Peyer's patch (tissue), 4 donors: Measurements from ENCODE around the gene RNF11. TPM values are rescaled to one million over a fixed set of nuclear protein-coding genes. Genes with fewer than 3 reads are reported as not detected.

Experiments
- DNase-seq, 3 donors: peaks; one replicate each; pipeline ENCODE4 v3.0.0-alpha.2; 2017 to 2019
- H3K27ac ChIP-seq, 4 donors: fragments of 200-600 bp; sonication (generic); one replicate each; pipeline ENCODE4 v1.5.1; 2016 to 2019
- H3K27me3 ChIP-seq, 2 donors: fragments of 200-600 bp; sonication (generic); one replicate each; pipeline ENCODE4 v1.5.1; 2019
- H3K36me3 ChIP-seq, 3 donors: fragments of 200-600 bp; sonication (generic); one replicate each; pipeline ENCODE4 v1.5.1; 2016 to 2019
- H3K4me1 ChIP-seq, 4 donors: fragments of 200-600 bp; sonication (generic); one replicate each; pipeline ENCODE4 v1.5.1; 2016 to 2019
- H3K4me3 ChIP-seq, 4 donors: fragments of 200-600 bp; sonication (generic); 1 replicate in 3 of 4; 2 replicates in 1 of 4; pipeline ENCODE4 v1.5.1; 2016 to 2019; ENCODE audit warnings: mild to moderate bottlenecking in 1 of 4
- H3K9me3 ChIP-seq, 4 donors: fragments of 200-600 bp; sonication (generic); one replicate each; pipeline ENCODE4 v1.5.1; 2016 to 2019; ENCODE audit warnings: mild to moderate bottlenecking in 1 of 4
- POLR2A ChIP-seq, 2 donors: fragments of 450-650 bp; IDR thresholded peaks; one replicate each; pipeline ENCODE4 v1.5.1; 2017; ENCODE audit warnings: antibody characterized with exemption in 2 of 2, mild to moderate bottlenecking in 2 of 2, moderate library complexity in 2 of 2
- total RNA-seq, 4 donors: library from RNA; depleted of rRNA; stranded (reverse); fragments of >200 nt; gene quantifications; one replicate each; pipeline ENCODE4 v1.1.0, GENCODE V29; 2016
- TF ChIP-seq, protein P1 (sequence below), 6 experiments: fragments of 450-650 bp in 4 of 6; fragments of 200-600 bp in 2 of 6; sonication (generic) in 1 of 6; IDR thresholded peaks; one replicate each; pipeline ENCODE4 v1.5.1; 2017 to 2019; ENCODE audit warnings: antibody characterized with exemption in 6 of 6, mild to moderate bottlenecking in 3 of 6, moderate library complexity in 1 of 6

Gene RNF11
- total RNA-seq, 4 donors from 2014 or later = 58.6 to 101 (median 75.6) TPM

- no peaks in the 10 kb centered on the region for H3K9me3 ChIP-seq
- H3K27ac ChIP-seq = no peak overlapping the region
- H3K27me3 ChIP-seq = no peaks in the 10 kb centered on the region
- H3K4me1 ChIP-seq = no peaks in the 10 kb centered on the region
- no peak overlapping the region for H3K4me3 ChIP-seq
- DNase-seq = no peak
- H3K36me3 ChIP-seq = no peaks in the 10 kb centered on the region
- no peak for TF ChIP-seq POLR2A (IDR thresholded peaks at IDR 0.05)
- TF ChIP-seq, protein P1, sequence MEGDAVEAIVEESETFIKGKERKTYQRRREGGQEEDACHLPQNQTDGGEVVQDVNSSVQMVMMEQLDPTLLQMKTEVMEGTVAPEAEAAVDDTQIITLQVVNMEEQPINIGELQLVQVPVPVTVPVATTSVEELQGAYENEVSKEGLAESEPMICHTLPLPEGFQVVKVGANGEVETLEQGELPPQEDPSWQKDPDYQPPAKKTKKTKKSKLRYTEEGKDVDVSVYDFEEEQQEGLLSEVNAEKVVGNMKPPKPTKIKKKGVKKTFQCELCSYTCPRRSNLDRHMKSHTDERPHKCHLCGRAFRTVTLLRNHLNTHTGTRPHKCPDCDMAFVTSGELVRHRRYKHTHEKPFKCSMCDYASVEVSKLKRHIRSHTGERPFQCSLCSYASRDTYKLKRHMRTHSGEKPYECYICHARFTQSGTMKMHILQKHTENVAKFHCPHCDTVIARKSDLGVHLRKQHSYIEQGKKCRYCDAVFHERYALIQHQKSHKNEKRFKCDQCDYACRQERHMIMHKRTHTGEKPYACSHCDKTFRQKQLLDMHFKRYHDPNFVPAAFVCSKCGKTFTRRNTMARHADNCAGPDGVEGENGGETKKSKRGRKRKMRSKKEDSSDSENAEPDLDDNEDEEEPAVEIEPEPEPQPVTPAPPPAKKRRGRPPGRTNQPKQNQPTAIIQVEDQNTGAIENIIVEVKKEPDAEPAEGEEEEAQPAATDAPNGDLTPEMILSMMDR (IDR thresholded peaks at IDR 0.05) = no peak
Measured at GRCh38 chr1:51193564-51193963, 42.5 kb upstream of the RNF11 start.

- Histone ChIP-seq H3K27me3 (no peaks in the 10 kb centered on the region), H3K27ac (no peak overlapping the region), H3K4me3 (no peak overlapping the region), H3K36me3 (no peaks in the 10 kb centered on the region), H3K9me3 (no peaks in the 10 kb centered on the region), H3K4me1 (no peaks in the 10 kb centered on the region)
- TF ChIP-seq POLR2A (IDR thresholded peaks at IDR 0.05) = no peak
- TF ChIP-seq, protein P1 (IDR thresholded peaks at IDR 0.05) = no peak
- no peak for DNase-seq
Measured at GRCh38 chr1:51203121-51203873, 32.8 kb upstream of the RNF11 start.

DNA sequence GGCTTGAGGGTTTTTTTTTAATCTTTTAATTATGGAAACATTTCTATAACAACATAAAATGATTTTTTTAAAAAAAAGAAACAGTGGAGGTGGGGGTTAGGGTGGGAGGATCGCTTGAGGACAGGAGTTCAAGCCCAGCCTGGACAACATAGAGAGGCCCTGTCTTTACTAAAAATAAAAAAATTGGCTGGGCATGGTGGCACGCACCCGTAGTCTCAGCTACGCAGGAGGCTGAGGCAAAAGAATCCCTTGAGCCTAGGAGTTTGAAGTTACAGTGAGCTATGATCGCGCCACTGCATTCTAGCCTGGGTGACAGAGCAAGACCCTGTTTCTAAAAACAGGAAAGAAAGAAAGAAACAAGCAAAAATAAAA lies 32.2 kb upstream of the RNF11 start:
- Histone ChIP-seq H3K4me3 (no peak overlapping the region), H3K27ac (no peak overlapping the region), H3K4me1 (no peaks in the 10 kb centered on the region), H3K9me3 (no peaks in the 10 kb centered on the region), H3K36me3 (no peaks in the 10 kb centered on the region), H3K27me3 (no peaks in the 10 kb centered on the region)
- no peak for DNase-seq
- TF ChIP-seq POLR2A (IDR thresholded peaks at IDR 0.05) = no peak
- TF ChIP-seq, protein P1 (IDR thresholded peaks at IDR 0.05) = no peak

GRCh38 chr1:51210055-51210454 lies 26.0 kb upstream of the RNF11 start:
- Histone ChIP-seq H3K27me3 (no peaks in the 10 kb centered on the region), H3K4me1 (no peaks in the 10 kb centered on the region), H3K36me3 (no peaks in the 10 kb centered on the region), H3K4me3 (no peak overlapping the region), H3K27ac (no peak overlapping the region), H3K9me3 (no peaks in the 10 kb centered on the region)
- no peak for DNase-seq
- TF ChIP-seq, protein P1 (IDR thresholded peaks at IDR 0.05) = no peak
- no peak for TF ChIP-seq POLR2A (IDR thresholded peaks at IDR 0.05)

- H3K36me3 ChIP-seq = no peaks in the 10 kb centered on the region
- DNase-seq = no peak
- TF ChIP-seq, protein P1 (IDR thresholded peaks at IDR 0.05) = no peak
- no peak for TF ChIP-seq POLR2A (IDR thresholded peaks at IDR 0.05)
Measured at GRCh38 chr1:51210676-51211075, 25.4 kb upstream of the RNF11 start.

More at GRCh38 chr1:51210676-51211075, 25.4 kb upstream of the RNF11 start:
- Histone ChIP-seq H3K27me3 (no peaks in the 10 kb centered on the region), H3K4me1 (no peaks in the 10 kb centered on the region), H3K4me3 (no peak overlapping the region), H3K9me3 (no peaks in the 10 kb centered on the region), H3K27ac (no peak overlapping the region)
